Liver (tissue), 3 donors: Measurements from ENCODE around the gene ARID5B.

ENCODE experiments used
- CTCF ChIP-seq: fragments of 150-350 bp; IDR thresholded peaks from 2 replicates; pipeline ENCODE4 v1.5.1; 2017; ENCODE audit warnings: improper control_type of control experiment, low read depth, low read length; ENCODE audit not compliant: missing input control
- GABPA ChIP-seq, 2 donors: IDR thresholded peaks in 1 of 2; conservative IDR thresholded peaks in 1 of 2; 2 replicates each; pipeline ENCODE4 v1.6.1; 2016; ENCODE audit warnings: antibody characterized with exemption in 2 of 2, mild to moderate bottlenecking in 1 of 2, moderate library complexity in 1 of 2
- RAD21 ChIP-seq, 2 donors: IDR thresholded peaks; 2 replicates each; pipeline ENCODE4 v1.6.1; 2016; ENCODE audit warnings: antibody characterized with exemption in 2 of 2, mild to moderate bottlenecking in 2 of 2
- RXRA ChIP-seq, 2 donors: IDR thresholded peaks; 2 replicates each; pipeline ENCODE4 v1.6.1; 2017 to 2018; ENCODE audit warnings: antibody characterized with exemption in 2 of 2, mild to moderate bottlenecking in 1 of 2
- SP1 ChIP-seq: IDR thresholded peaks from 2 replicates; pipeline ENCODE4 v1.6.1; 2018; ENCODE audit warnings: antibody characterized with exemption, mild to moderate bottlenecking
- donor health status: healthy.
- donor health status: healthy.

DNA sequence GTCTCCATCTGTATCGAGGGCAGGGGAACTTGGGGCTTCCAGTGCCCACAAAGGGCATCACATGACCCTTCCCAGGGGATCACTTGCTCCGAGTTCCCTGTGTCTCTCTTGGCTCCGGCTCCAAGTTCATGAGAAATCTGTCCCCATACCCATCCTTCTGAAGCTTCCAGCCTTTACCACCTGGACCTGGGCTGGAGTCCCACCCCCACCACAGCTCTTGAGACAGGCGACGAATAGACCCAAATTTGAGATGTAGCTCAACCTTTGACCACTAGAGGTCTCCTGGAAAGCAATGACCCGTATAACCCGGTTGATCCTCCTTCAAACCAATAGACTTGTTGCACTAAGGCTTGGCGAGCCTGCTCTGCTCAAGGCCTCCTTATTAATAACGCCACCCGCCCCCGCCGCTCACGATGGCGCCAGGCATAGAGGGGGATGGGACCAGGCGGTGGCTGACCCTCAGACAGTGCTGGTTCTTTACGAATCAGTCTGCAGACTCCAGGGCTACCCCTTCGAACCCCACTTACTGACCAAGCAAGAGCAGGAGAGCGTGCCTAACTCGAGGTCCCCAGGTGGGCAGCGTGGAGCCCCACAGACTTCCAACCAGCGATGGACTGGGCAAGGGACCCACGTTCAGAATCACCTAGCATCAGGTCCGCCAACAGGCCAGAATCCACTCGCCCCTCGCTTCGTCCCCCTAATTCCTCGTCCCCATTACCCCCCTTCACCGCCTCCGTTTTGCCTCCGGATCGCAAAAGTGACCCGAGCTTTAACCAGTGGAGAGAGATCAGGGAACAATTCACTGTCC lies 4.4 kb upstream of the ARID5B start:
- TF ChIP-seq RXRA (IDR thresholded peaks at IDR 0.05) (peak; percentile 38 to 63), CTCF (peak; percentile 77), SP1 (peak; percentile 29), RAD21 (IDR thresholded peaks at IDR 0.05) (peak; percentile 82 to 91), GABPA (IDR thresholded peaks at IDR 0.05 in 1 of 2, conservative IDR thresholded peaks at IDR 0.05 in 1 of 2) (no peak)
